Measurements from ENCODE around the gene YY1AP1.
"Not testable (repeated sequence)": the region's sequence is repeated elsewhere in the genome, so short reads cannot be mapped to it uniquely, and the experiment has no call there.

The YY1AP1 gene

GRCh38 chr1:155709391-155709790 lies 20.8 kb upstream of the YY1AP1 start:
- no peak for FAIRE-seq
- DNase-seq (ENCODE audit: insufficient read length, low spot score) = no peak
- TF ChIP-seq PAX5 (IDR thresholded peaks at IDR 0.05; ENCODE audit: insufficient read depth, low read length, severe bottlenecking) (no peak), POLR2A (IDR thresholded peaks at IDR 0.05; ENCODE audit: low read depth, low read length) (no peak), TAF1 (IDR thresholded peaks at IDR 0.05; ENCODE audit: low read depth, low read length) (no peak)

- no peak for DNase-seq (ENCODE audit: insufficient read length, low spot score)
- no peak for FAIRE-seq
- no peak for TF ChIP-seq PAX5 (IDR thresholded peaks at IDR 0.05; ENCODE audit: insufficient read depth, low read length, severe bottlenecking)
- no peak for TF ChIP-seq POLR2A (IDR thresholded peaks at IDR 0.05; ENCODE audit: low read depth, low read length)
- TF ChIP-seq SPI1 (IDR thresholded peaks at IDR 0.05; ENCODE audit: low read depth, low read length) = no peak
- no peak for TF ChIP-seq TAF1 (IDR thresholded peaks at IDR 0.05; ENCODE audit: low read depth, low read length)
- no peak for TF ChIP-seq POU2F2 (IDR thresholded peaks at IDR 0.05; ENCODE audit: low read depth, low read length)
- no peak for TF ChIP-seq POLR2AphosphoS5 (IDR thresholded peaks at IDR 0.05; ENCODE audit: low read depth, low read length)
These were observed 17.6 kb upstream of the YY1AP1 start for GRCh38 chr1:155706139-155706538.

DNA sequence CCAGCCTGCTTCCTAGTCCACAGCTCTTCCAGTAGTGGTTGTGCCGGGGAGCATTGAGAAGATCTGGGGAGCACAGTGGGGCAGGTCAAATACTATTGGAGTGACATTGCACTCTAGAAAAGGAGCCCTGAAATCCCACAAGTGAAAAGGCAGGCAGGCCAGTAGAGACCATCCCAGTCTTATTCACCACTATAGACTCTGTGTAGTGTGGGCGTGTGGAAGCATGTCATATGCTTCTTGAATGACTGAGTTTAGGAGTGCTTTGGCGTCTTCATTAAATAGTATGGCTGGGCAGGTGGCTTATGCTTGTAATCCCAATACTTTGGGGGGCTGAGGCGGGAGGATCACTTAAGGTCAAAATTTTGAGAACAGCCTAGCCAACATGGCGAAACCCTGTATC lies 15.8 kb upstream of the YY1AP1 start:
- FAIRE-seq = not testable (repeated sequence)

GRCh38 chr1:155703216-155703615 lies 14.6 kb upstream of the YY1AP1 start:
- TF ChIP-seq PAX5 (IDR thresholded peaks at IDR 0.05; ENCODE audit: insufficient read depth, low read length, severe bottlenecking) (no peak), POLR2A (IDR thresholded peaks at IDR 0.05; ENCODE audit: low read depth, low read length) (no peak), POLR2AphosphoS5 (IDR thresholded peaks at IDR 0.05; ENCODE audit: low read depth, low read length) (no peak), SPI1 (IDR thresholded peaks at IDR 0.05; ENCODE audit: low read depth, low read length) (no peak), POU2F2 (IDR thresholded peaks at IDR 0.05; ENCODE audit: low read depth, low read length) (no peak), TAF1 (IDR thresholded peaks at IDR 0.05; ENCODE audit: low read depth, low read length) (no peak)
- FAIRE-seq (no peak), DNase-seq (ENCODE audit: insufficient read length, low spot score) (no peak)

More for the DNA sequence above, 15.8 kb upstream of the YY1AP1 start:
- DNase-seq (ENCODE audit: insufficient read length, low spot score) = not testable (repeated sequence)

DNA sequence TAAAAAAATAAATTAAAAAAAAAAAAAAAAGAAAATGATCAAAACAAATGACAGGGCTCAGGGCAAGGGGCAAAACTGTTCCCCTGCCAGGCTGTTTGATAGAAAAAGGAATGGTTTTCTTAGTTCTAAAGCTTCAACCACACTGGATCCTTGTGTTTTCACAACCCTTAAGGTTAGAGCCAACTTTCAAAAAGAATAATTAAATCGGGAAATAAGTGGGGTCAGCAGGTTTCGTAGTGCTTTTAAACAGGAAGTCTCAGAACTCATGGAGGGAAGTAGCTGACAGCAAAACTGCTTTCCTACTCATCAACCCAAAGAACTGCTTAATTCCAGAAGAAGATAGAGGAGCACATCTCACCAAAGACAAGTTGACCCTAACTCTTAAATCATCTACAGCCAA lies 13.1 kb upstream of the YY1AP1 start:
- FAIRE-seq; DNase-seq (ENCODE audit: insufficient read length, low spot score): not testable (repeated sequence)

DNA sequence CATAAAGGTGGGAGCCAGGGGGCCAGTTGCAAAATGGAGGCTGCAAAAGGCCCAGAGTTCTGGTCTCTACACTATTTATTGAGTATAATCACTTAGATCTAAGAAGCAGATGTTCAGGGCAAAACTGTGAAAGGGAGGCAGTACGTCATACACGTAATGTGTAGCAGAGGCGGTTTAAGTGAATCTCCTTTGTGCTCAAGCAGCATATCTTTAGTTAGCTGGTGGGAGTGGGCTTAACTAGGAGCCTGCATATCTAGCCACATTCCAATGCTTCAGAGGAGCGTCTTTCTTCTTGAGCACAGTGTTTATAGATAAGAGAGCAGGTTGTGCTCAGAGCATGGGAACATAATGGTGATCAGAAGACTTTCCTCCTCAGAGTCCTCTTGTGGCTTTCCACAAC lies 10.5 kb upstream of the YY1AP1 start:
- FAIRE-seq; DNase-seq (ENCODE audit: insufficient read length, low spot score): not testable (repeated sequence)

- no peak for FAIRE-seq
- DNase-seq (ENCODE audit: insufficient read length, low spot score) = no peak
- TF ChIP-seq POLR2AphosphoS5 (IDR thresholded peaks at IDR 0.05; ENCODE audit: low read depth, low read length) = no peak
- TF ChIP-seq TAF1 (IDR thresholded peaks at IDR 0.05; ENCODE audit: low read depth, low read length) = no peak
- no peak for TF ChIP-seq SPI1 (IDR thresholded peaks at IDR 0.05; ENCODE audit: low read depth, low read length)
- TF ChIP-seq PAX5 (IDR thresholded peaks at IDR 0.05; ENCODE audit: insufficient read depth, low read length, severe bottlenecking) = no peak
These were observed 9.9 kb upstream of the YY1AP1 start for GRCh38 chr1:155698382-155699038.

DNA sequence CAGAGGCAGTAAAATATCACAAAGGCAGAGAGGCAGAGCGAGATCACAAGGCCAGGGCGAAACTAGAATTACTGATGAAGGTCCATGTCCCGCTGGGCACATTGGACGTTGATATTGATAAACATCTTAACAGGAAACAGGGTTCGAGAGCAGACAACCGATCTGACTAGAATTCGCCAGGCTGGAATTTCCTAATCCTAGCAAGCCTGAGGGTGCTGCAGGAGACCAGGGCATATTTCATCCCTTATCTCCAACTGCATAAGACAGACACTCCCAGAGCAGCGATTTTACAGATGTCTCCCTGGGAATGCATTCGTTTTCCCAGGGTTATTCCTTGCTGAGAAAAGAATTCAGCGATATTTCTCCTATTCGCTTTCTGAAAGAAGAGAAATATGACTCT lies 9.0 kb upstream of the YY1AP1 start:
- FAIRE-seq; DNase-seq (ENCODE audit: insufficient read length, low spot score): not testable (repeated sequence)

- TF ChIP-seq POU2F2 (IDR thresholded peaks at IDR 0.05; ENCODE audit: low read depth, low read length) = no peak
- TF ChIP-seq TAF1 (IDR thresholded peaks at IDR 0.05; ENCODE audit: low read depth, low read length) = no peak
- TF ChIP-seq SPI1 (IDR thresholded peaks at IDR 0.05; ENCODE audit: low read depth, low read length) = no peak
- no peak for TF ChIP-seq PAX5 (IDR thresholded peaks at IDR 0.05; ENCODE audit: insufficient read depth, low read length, severe bottlenecking)
- no peak for TF ChIP-seq POLR2AphosphoS5 (IDR thresholded peaks at IDR 0.05; ENCODE audit: low read depth, low read length)
- no peak for TF ChIP-seq POLR2A (IDR thresholded peaks at IDR 0.05; ENCODE audit: low read depth, low read length)
- DNase-seq (ENCODE audit: insufficient read length, low spot score) (no peak), FAIRE-seq (no peak)
These were observed 8.5 kb upstream of the YY1AP1 start for GRCh38 chr1:155697046-155697445.

DNA sequence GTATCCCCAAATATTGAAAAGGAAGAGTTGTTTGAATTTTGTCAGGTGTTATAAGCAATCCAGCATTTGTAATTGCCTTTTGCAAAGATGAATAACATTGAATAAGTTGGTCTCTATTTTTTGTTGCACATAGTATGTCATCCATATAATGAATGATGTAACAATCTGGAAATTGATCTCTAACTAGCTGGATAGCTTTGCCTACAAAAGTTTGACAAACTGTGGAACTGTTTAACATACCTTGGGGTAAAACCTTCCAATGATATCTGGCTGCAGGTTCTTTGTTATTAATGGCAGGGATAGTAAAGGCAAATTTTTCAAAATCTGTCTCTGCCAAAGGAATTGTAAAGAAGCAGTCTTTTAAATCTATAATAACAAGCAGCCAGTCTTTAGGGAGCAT lies 8.0 kb upstream of the YY1AP1 start:
- no peak for FAIRE-seq
- TF ChIP-seq SPI1 (IDR thresholded peaks at IDR 0.05; ENCODE audit: low read depth, low read length) (no peak), POU2F2 (IDR thresholded peaks at IDR 0.05; ENCODE audit: low read depth, low read length) (no peak), TAF1 (IDR thresholded peaks at IDR 0.05; ENCODE audit: low read depth, low read length) (no peak), PAX5 (IDR thresholded peaks at IDR 0.05; ENCODE audit: insufficient read depth, low read length, severe bottlenecking) (no peak), POLR2A (IDR thresholded peaks at IDR 0.05; ENCODE audit: low read depth, low read length) (no peak), POLR2AphosphoS5 (IDR thresholded peaks at IDR 0.05; ENCODE audit: low read depth, low read length) (no peak)
- no peak for DNase-seq (ENCODE audit: insufficient read length, low spot score)

- TF ChIP-seq POLR2AphosphoS5 (IDR thresholded peaks at IDR 0.05; ENCODE audit: low read depth, low read length) (no peak), TAF1 (IDR thresholded peaks at IDR 0.05; ENCODE audit: low read depth, low read length) (no peak), POU2F2 (IDR thresholded peaks at IDR 0.05; ENCODE audit: low read depth, low read length) (no peak), SPI1 (IDR thresholded peaks at IDR 0.05; ENCODE audit: low read depth, low read length) (no peak), PAX5 (IDR thresholded peaks at IDR 0.05; ENCODE audit: insufficient read depth, low read length, severe bottlenecking) (no peak), POLR2A (IDR thresholded peaks at IDR 0.05; ENCODE audit: low read depth, low read length) (no peak)
- FAIRE-seq (no peak), DNase-seq (ENCODE audit: insufficient read length, low spot score) (no peak)
These were observed 7.0 kb upstream of the YY1AP1 start for GRCh38 chr1:155695608-155696007.

Measured in GM12891 (cell line).